Measurements from ENCODE around the gene DBNL.
"Not testable (repeated sequence)": the region's sequence is repeated elsewhere in the genome, so short reads cannot be mapped to it uniquely, and the experiment has no call there.

GRCh38 chr7:44012081-44012480, 32.4 kb upstream of the DBNL start:
- TF ChIP-seq CTCF, POLR2A (IDR thresholded peaks at IDR 0.05): not testable (repeated sequence)

Data from testis (tissue), 2 donors.